Measurements from ENCODE around the gene DLG5. TPM values are rescaled to one million over a fixed set of nuclear protein-coding genes. Genes with fewer than 3 reads are reported as not detected.

Gene DLG5
- total RNA-seq, 1 donor from 2014 or later, result 45.3 TPM

GRCh38 chr10:77944519-77944918 lies 18.0 kb upstream of the DLG5 start:
- TF ChIP-seq CTCF (IDR thresholded peaks at IDR 0.05; ENCODE audit: insufficient read depth, low read length, severe bottlenecking), result no peak
- FAIRE-seq (no peak), DNase-seq (ENCODE audit: low read depth) (peak; percentile 87)
- H3K27me3 ChIP-seq (ENCODE audit: control insufficient read depth, insufficient read depth, low read length), result no peaks in the 10 kb centered on the region
- H3K36me3 ChIP-seq (ENCODE audit: control insufficient read depth, insufficient read depth, low read length), result no peaks in the 10 kb centered on the region
- H3K4me3 ChIP-seq (ENCODE audit: low read depth, low read length), result no peak overlapping the region

- TF ChIP-seq CTCF (IDR thresholded peaks at IDR 0.05; ENCODE audit: insufficient read depth, low read length, severe bottlenecking), result no peak
- Histone ChIP-seq H3K36me3 (ENCODE audit: control insufficient read depth, insufficient read depth, low read length) (no peaks in the 10 kb centered on the region), H3K27me3 (ENCODE audit: control insufficient read depth, insufficient read depth, low read length) (no peaks in the 10 kb centered on the region), H3K4me3 (ENCODE audit: low read depth, low read length) (no peak overlapping the region)
- FAIRE-seq (no peak), DNase-seq (ENCODE audit: low read depth) (peak; percentile 91)
These were observed 16.8 kb upstream of the DLG5 start for GRCh38 chr10:77943121-77943901.

- no peak for DNase-seq (ENCODE audit: low read depth)
- Histone ChIP-seq H3K36me3 (ENCODE audit: control insufficient read depth, insufficient read depth, low read length) (no peaks in the 10 kb centered on the region), H3K27me3 (ENCODE audit: control insufficient read depth, insufficient read depth, low read length) (no peaks in the 10 kb centered on the region), H3K4me3 (ENCODE audit: low read depth, low read length) (no peak overlapping the region)
- FAIRE-seq, result no peak
- TF ChIP-seq CTCF (IDR thresholded peaks at IDR 0.05; ENCODE audit: insufficient read depth, low read length, severe bottlenecking), result no peak
These were observed 15.2 kb upstream of the DLG5 start for GRCh38 chr10:77941790-77942189.

GRCh38 chr10:77940627-77941026 lies 14.1 kb upstream of the DLG5 start:
- peak; percentile 77 for DNase-seq (ENCODE audit: low read depth)
- Histone ChIP-seq H3K4me3 (ENCODE audit: low read depth, low read length) (no peak overlapping the region), H3K27me3 (ENCODE audit: control insufficient read depth, insufficient read depth, low read length) (no peaks in the 10 kb centered on the region), H3K36me3 (ENCODE audit: control insufficient read depth, insufficient read depth, low read length) (no peaks in the 10 kb centered on the region)
- FAIRE-seq, result no peak
- TF ChIP-seq CTCF (IDR thresholded peaks at IDR 0.05; ENCODE audit: insufficient read depth, low read length, severe bottlenecking), result no peak

GRCh38 chr10:77940225-77940624 lies 13.7 kb upstream of the DLG5 start:
- DNase-seq (ENCODE audit: low read depth), result no peak
- FAIRE-seq, result no peak
- H3K36me3 ChIP-seq (ENCODE audit: control insufficient read depth, insufficient read depth, low read length), result no peaks in the 10 kb centered on the region
- no peak overlapping the region for H3K4me3 ChIP-seq (ENCODE audit: low read depth, low read length)
- TF ChIP-seq CTCF (IDR thresholded peaks at IDR 0.05; ENCODE audit: insufficient read depth, low read length, severe bottlenecking), result no peak
- H3K27me3 ChIP-seq (ENCODE audit: control insufficient read depth, insufficient read depth, low read length), result no peaks in the 10 kb centered on the region

- no peak for FAIRE-seq
- no peaks in the 10 kb centered on the region for H3K36me3 ChIP-seq (ENCODE audit: control insufficient read depth, insufficient read depth, low read length)
- DNase-seq (ENCODE audit: low read depth), result no peak
- no peak for TF ChIP-seq CTCF (IDR thresholded peaks at IDR 0.05; ENCODE audit: insufficient read depth, low read length, severe bottlenecking)
- no peak overlapping the region for H3K4me3 ChIP-seq (ENCODE audit: low read depth, low read length)
- no peaks in the 10 kb centered on the region for H3K27me3 ChIP-seq (ENCODE audit: control insufficient read depth, insufficient read depth, low read length)
These were observed 13.0 kb upstream of the DLG5 start for GRCh38 chr10:77939561-77940001.
